Measurements from ENCODE around the gene SMIM24.

The SMIM24 gene

GRCh38 chr19:3524078-3524842 is 43.9 kb upstream of the SMIM24 start:
- H3K36me3 ChIP-seq (replicated peaks; ENCODE audit: low read depth, low read length) = peaks cover 57% of the 10 kb centered on the region
- H3K4me3 ChIP-seq (ENCODE audit: low read length) = no peak overlapping the region
- peaks cover 31% of the 10 kb centered on the region for H3K79me2 ChIP-seq (ENCODE audit: low read length)
- TF ChIP-seq EZH2phosphoT487 (IDR thresholded peaks at IDR 0.05; ENCODE audit: low read depth) (no peak), CTCF (IDR thresholded peaks at IDR 0.05; ENCODE audit: low read depth, low read length) (no peak)
- H3K27ac ChIP-seq (ENCODE audit: low read length) = no peak overlapping the region
- H3K4me2 ChIP-seq (ENCODE audit: low read length) = no peak overlapping the region
- H2AFZ ChIP-seq (ENCODE audit: low read depth, low read length) = no peak overlapping the region
- H3K9me3 ChIP-seq (ENCODE audit: insufficient read depth, low read length) = no peaks in the 10 kb centered on the region
- H3K4me1 ChIP-seq (ENCODE audit: low read length) = no peaks in the 10 kb centered on the region
- peaks cover 40% of the 10 kb centered on the region for H4K20me1 ChIP-seq (ENCODE audit: insufficient read depth, low read length)
- H3K9ac ChIP-seq (ENCODE audit: low read length) = no peak overlapping the region
- no peaks in the 10 kb centered on the region for H3K27me3 ChIP-seq (ENCODE audit: low read depth, low read length)

- peaks cover 38% of the 10 kb centered on the region for H3K79me2 ChIP-seq (ENCODE audit: low read length)
- H2AFZ ChIP-seq (ENCODE audit: low read depth, low read length) = no peak overlapping the region
- TF ChIP-seq EZH2phosphoT487 (IDR thresholded peaks at IDR 0.05; ENCODE audit: low read depth) (no peak), CTCF (IDR thresholded peaks at IDR 0.05; ENCODE audit: low read depth, low read length) (no peak)
- no peaks in the 10 kb centered on the region for H3K9me3 ChIP-seq (ENCODE audit: insufficient read depth, low read length)
- H3K9ac ChIP-seq (ENCODE audit: low read length) = no peak overlapping the region
- H3K4me2 ChIP-seq (ENCODE audit: low read length) = no peak overlapping the region
- no peaks in the 10 kb centered on the region for H3K4me1 ChIP-seq (ENCODE audit: low read length)
- no peak overlapping the region for H3K4me3 ChIP-seq (ENCODE audit: low read length)
- peaks cover 47% of the 10 kb centered on the region for H4K20me1 ChIP-seq (ENCODE audit: insufficient read depth, low read length)
- H3K36me3 ChIP-seq (replicated peaks; ENCODE audit: low read depth, low read length) = peaks cover 54% of the 10 kb centered on the region
- no peak overlapping the region for H3K27ac ChIP-seq (ENCODE audit: low read length)
- no peaks in the 10 kb centered on the region for H3K27me3 ChIP-seq (ENCODE audit: low read depth, low read length)
These were observed 43.2 kb upstream of the SMIM24 start for GRCh38 chr19:3523361-3524077.

GRCh38 chr19:3522421-3523360 is 42.4 kb upstream of the SMIM24 start:
- H3K27me3 ChIP-seq (ENCODE audit: low read depth, low read length) = no peaks in the 10 kb centered on the region
- H3K4me1 ChIP-seq (ENCODE audit: low read length) = no peaks in the 10 kb centered on the region
- H3K4me3 ChIP-seq (ENCODE audit: low read length) = no peak overlapping the region
- peaks cover 43% of the 10 kb centered on the region for H3K79me2 ChIP-seq (ENCODE audit: low read length)
- H4K20me1 ChIP-seq (ENCODE audit: insufficient read depth, low read length) = peaks cover 49% of the 10 kb centered on the region
- H3K9ac ChIP-seq (ENCODE audit: low read length) = no peak overlapping the region
- no peak overlapping the region for H2AFZ ChIP-seq (ENCODE audit: low read depth, low read length)
- H3K4me2 ChIP-seq (ENCODE audit: low read length) = no peak overlapping the region
- H3K27ac ChIP-seq (ENCODE audit: low read length) = no peak overlapping the region
- no peaks in the 10 kb centered on the region for H3K9me3 ChIP-seq (ENCODE audit: insufficient read depth, low read length)
- TF ChIP-seq EZH2phosphoT487 (IDR thresholded peaks at IDR 0.05; ENCODE audit: low read depth) (no peak), CTCF (IDR thresholded peaks at IDR 0.05; ENCODE audit: low read depth, low read length) (no peak)
- peaks cover 46% of the 10 kb centered on the region for H3K36me3 ChIP-seq (replicated peaks; ENCODE audit: low read depth, low read length)
